Caco-2 (cell line): Measurements from ENCODE around the gene LYVE1. TPM values are rescaled to one million over a fixed set of nuclear protein-coding genes. Genes with fewer than 3 reads are reported as not detected.

Experiments
- BruUV-seq: library from RNA; stranded (reverse); fragments of 400-500 nt; replicated peaks from 2 replicates; lab custom pipeline; 2021; lab: Mats Ljungman, UMichigan
- CTCF ChIA-PET: fragments of 300-600 bp; sonication (Branson Sonifier 250); formaldehyde crosslinking; loops from one replicate; lab custom pipeline; 2022; ENCODE audit warnings: antibody characterized with exemption; lab: Charles Lee
- POLR2A ChIA-PET: fragments of 300-600 bp; sonication (Branson Sonifier 250); formaldehyde crosslinking; loops from one replicate; lab custom pipeline; 2022; ENCODE audit warnings: antibody characterized with exemption; lab: Charles Lee
- DNase-seq, 2 experiments: peaks; one replicate each; pipeline versions ENCODE4 v3.0.0 to v3.0.0-alpha.2; 2020 to 2022
- H3K27me3 ChIP-seq: replicated peaks from 2 replicates; pipeline ENCODE4 v1.6.0; 2011; ENCODE audit warnings: low read length; ENCODE audit not compliant: control insufficient read depth, insufficient read depth
- H3K36me3 ChIP-seq: 2 replicates; pipeline ENCODE4 v1.5.1; 2011; ENCODE audit warnings: low read length; ENCODE audit not compliant: control insufficient read depth, insufficient read depth
- H3K4me1 ChIP-seq: fragments of 250-450 bp; sonication (Bioruptor Pico); 2 replicates; pipeline ENCODE4 v1.5.1; 2020; ENCODE audit warnings: mild to moderate bottlenecking
- H3K4me3 ChIP-seq: 2 replicates; pipeline ENCODE4 v1.5.1; 2011; ENCODE audit warnings: low read depth, mild to moderate bottlenecking, control low read depth, low read length
- H3K9me3 ChIP-seq: fragments of 250-450 bp; sonication (Bioruptor Pico); 2 replicates; pipeline ENCODE4 v1.5.1; 2020; ENCODE audit warnings: mild to moderate bottlenecking, moderate library complexity
- H3K27ac Mint-ChIP-seq: one replicate; pipeline ENCODE4 v1.8.0; 2022; ENCODE audit warnings: mixed read lengths; ENCODE audit not compliant: unreplicated experiment
- H3K27me3 Mint-ChIP-seq: one replicate; pipeline ENCODE4 v1.8.0; 2022; ENCODE audit warnings: mixed read lengths; ENCODE audit not compliant: insufficient read depth, unreplicated experiment
- H3K36me3 Mint-ChIP-seq: one replicate; pipeline ENCODE4 v1.8.0; 2022; ENCODE audit warnings: mild to moderate bottlenecking, mixed read lengths; ENCODE audit not compliant: insufficient read depth, unreplicated experiment
- H3K4me1 Mint-ChIP-seq: one replicate; pipeline ENCODE4 v1.8.0; 2022; ENCODE audit warnings: low read depth, mixed read lengths; ENCODE audit not compliant: unreplicated experiment
- H3K4me3 Mint-ChIP-seq: one replicate; pipeline ENCODE4 v1.8.0; 2022; ENCODE audit warnings: mild to moderate bottlenecking, moderate library complexity, mixed read lengths; ENCODE audit not compliant: unreplicated experiment
- H3K9me3 Mint-ChIP-seq: one replicate; pipeline ENCODE4 v1.8.0; 2022; ENCODE audit warnings: mixed read lengths; ENCODE audit not compliant: unreplicated experiment
- intact Hi-C: fragments of 100-400 bp; cut with micrococcal nuclease; formaldehyde crosslinking; loops from one replicate; pipeline ENCODE4 v1.10.0; 2022; ENCODE audit not compliant: unreplicated experiment
- total RNA-seq: library from RNA; stranded (reverse); gene quantifications from 2 replicates; pipeline ENCODE4 v1.2.3, GENCODE V29; 2022
- TF ChIP-seq, protein P1 (sequence below), 2 experiments: fragments of 200-600 bp in 1 of 2; IDR thresholded peaks; 1 replicate in 1 of 2; 2 replicates in 1 of 2; pipeline versions ENCODE4 v1.5.1 to v1.8.0; 2011 to 2022; ENCODE audit warnings: antibody characterized with exemption in 1 of 2, control low read depth in 1 of 2, inconsistent platforms in 1 of 2, low read depth in 1 of 2, low read length in 1 of 2, mild to moderate bottlenecking in 1 of 2, moderate library complexity in 1 of 2; ENCODE audit not compliant: insufficient read depth in 1 of 2, severe bottlenecking in 1 of 2, unreplicated experiment in 1 of 2

The LYVE1 gene
- total RNA-seq, 1 experiment from 2014 or later = not detected

GRCh38 chr11:10572533-10572932 lies 4.1 kb upstream of the LYVE1 start:
- Mint-ChIP-seq H3K36me3 (no peaks in the 10 kb centered on the region), H3K4me1 (no peaks in the 10 kb centered on the region), H3K27ac (no peak overlapping the region), H3K4me3 (no peak overlapping the region), H3K27me3 (no peaks in the 10 kb centered on the region), H3K9me3 (no peaks in the 10 kb centered on the region)
- ChIA-PET CTCF (no interaction called here), POLR2A (no interaction called here)
- Histone ChIP-seq H3K36me3 (no peaks in the 10 kb centered on the region), H3K9me3 (no peaks in the 10 kb centered on the region), H3K4me1 (no peaks in the 10 kb centered on the region), H3K4me3 (no peak overlapping the region), H3K27me3 (no peaks in the 10 kb centered on the region)
- TF ChIP-seq, protein P1, sequence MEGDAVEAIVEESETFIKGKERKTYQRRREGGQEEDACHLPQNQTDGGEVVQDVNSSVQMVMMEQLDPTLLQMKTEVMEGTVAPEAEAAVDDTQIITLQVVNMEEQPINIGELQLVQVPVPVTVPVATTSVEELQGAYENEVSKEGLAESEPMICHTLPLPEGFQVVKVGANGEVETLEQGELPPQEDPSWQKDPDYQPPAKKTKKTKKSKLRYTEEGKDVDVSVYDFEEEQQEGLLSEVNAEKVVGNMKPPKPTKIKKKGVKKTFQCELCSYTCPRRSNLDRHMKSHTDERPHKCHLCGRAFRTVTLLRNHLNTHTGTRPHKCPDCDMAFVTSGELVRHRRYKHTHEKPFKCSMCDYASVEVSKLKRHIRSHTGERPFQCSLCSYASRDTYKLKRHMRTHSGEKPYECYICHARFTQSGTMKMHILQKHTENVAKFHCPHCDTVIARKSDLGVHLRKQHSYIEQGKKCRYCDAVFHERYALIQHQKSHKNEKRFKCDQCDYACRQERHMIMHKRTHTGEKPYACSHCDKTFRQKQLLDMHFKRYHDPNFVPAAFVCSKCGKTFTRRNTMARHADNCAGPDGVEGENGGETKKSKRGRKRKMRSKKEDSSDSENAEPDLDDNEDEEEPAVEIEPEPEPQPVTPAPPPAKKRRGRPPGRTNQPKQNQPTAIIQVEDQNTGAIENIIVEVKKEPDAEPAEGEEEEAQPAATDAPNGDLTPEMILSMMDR (IDR thresholded peaks at IDR 0.05; ENCODE audit: insufficient read depth in 1 of 2, low read depth in 1 of 2, low read length in 1 of 2, severe bottlenecking in 1 of 2, unreplicated experiment in 1 of 2) = no peak
- intact Hi-C loops = no loop called here
- no peak for DNase-seq
- no TSS peak for BruUV-seq

DNA sequence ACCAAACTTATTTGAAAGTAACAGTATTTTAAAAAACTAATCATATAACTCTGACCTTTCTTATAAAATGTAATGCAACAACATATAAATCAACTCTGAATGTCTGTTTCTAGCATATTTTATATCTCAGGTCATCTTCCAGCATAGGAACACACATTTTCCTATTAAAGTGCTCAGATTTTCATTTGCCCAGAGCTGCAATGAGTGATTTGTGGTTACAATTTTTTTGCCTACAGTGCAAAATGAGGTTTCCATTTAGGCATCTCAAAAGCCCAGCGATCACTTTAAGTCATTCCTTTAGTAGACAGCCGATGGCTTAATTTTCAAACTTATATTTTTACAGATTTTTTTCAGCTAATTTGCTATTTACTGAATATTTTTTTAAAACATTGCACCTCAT lies 1.0 kb downstream of the LYVE1 start:
- Mint-ChIP-seq H3K27me3 (no peaks in the 10 kb centered on the region), H3K27ac (no peak overlapping the region), H3K9me3 (no peaks in the 10 kb centered on the region), H3K36me3 (no peaks in the 10 kb centered on the region), H3K4me1 (no peaks in the 10 kb centered on the region), H3K4me3 (no peak overlapping the region)
- TF ChIP-seq, protein P1 (IDR thresholded peaks at IDR 0.05; ENCODE audit: insufficient read depth in 1 of 2, low read depth in 1 of 2, low read length in 1 of 2, severe bottlenecking in 1 of 2, unreplicated experiment in 1 of 2) = no peak
- Histone ChIP-seq H3K36me3 (no peaks in the 10 kb centered on the region), H3K4me1 (no peaks in the 10 kb centered on the region), H3K4me3 (no peak overlapping the region), H3K9me3 (no peaks in the 10 kb centered on the region), H3K27me3 (no peaks in the 10 kb centered on the region)
- DNase-seq = no peak
- POLR2A ChIA-PET = no interaction called here
- CTCF ChIA-PET = no interaction called here
- intact Hi-C loops = no loop called here
- no TSS peak for BruUV-seq

GRCh38 chr11:10566257-10566957 lies 2.1 kb downstream of the LYVE1 start:
- BruUV-seq = no TSS peak
- DNase-seq = no peak
- H3K9me3 Mint-ChIP-seq = no peaks in the 10 kb centered on the region
- POLR2A ChIA-PET = no interaction called here
- intact Hi-C loops = no loop called here
- Histone ChIP-seq H3K36me3 (no peaks in the 10 kb centered on the region), H3K4me3 (no peak overlapping the region), H3K4me1 (peaks cover under 1% of the 10 kb centered on the region; the same call in 1 of the 2 replicates), H3K27me3 (no peaks in the 10 kb centered on the region), H3K9me3 (no peaks in the 10 kb centered on the region)
- H3K27ac Mint-ChIP-seq = no peak overlapping the region
- peaks cover 1% of the 10 kb centered on the region for H3K4me1 Mint-ChIP-seq
- H3K36me3 Mint-ChIP-seq = no peaks in the 10 kb centered on the region
- TF ChIP-seq, protein P1 (IDR thresholded peaks at IDR 0.05; ENCODE audit: insufficient read depth in 1 of 2, low read depth in 1 of 2, low read length in 1 of 2, severe bottlenecking in 1 of 2, unreplicated experiment in 1 of 2) = no peak
- no peak overlapping the region for H3K4me3 Mint-ChIP-seq
- no peaks in the 10 kb centered on the region for H3K27me3 Mint-ChIP-seq
- CTCF ChIA-PET = interaction anchor here (0.8 kb wide), 1 partner anchor 26 kb away, joined by 4 read pairs; the partner anchor contains the start of gene RNF141
